RWPE1 (cell line): ENCODE results near the gene LRRN4.
"Not testable (repeated sequence)": the region's sequence is repeated elsewhere in the genome, so short reads cannot be mapped to it uniquely, and the experiment has no call there.

Experiments used
- CTCF ChIA-PET: fragments of 350-600 bp; sonication (Branson Sonifier 250); formaldehyde crosslinking; extraction: SDS; loops from one replicate; lab custom pipeline; 2021; lab: Yijun Ruan, JAX
- POLR2A ChIA-PET: fragments of 400-600 bp; formaldehyde crosslinking; extraction: SDS; loops from one replicate; lab custom pipeline; 2020; ENCODE audit warnings: antibody characterized with exemption; ENCODE audit not compliant: low non-redundant PET; lab: Yijun Ruan, JAX
- DNase-seq: peaks from one replicate; pipeline ENCODE4 v3.0.0; 2012; ENCODE audit warnings: low spot score
- H3K27ac ChIP-seq: fragments of 450-650 bp; 2 replicates; pipeline ENCODE4 v1.5.1; 2017
- TF ChIP-seq, protein P1 (sequence below): fragments of 450-650 bp; conservative IDR thresholded peaks from 2 replicates; pipeline ENCODE4 v1.5.1; 2017; ENCODE audit warnings: low read depth, mild to moderate bottlenecking

Gene LRRN4

DNA sequence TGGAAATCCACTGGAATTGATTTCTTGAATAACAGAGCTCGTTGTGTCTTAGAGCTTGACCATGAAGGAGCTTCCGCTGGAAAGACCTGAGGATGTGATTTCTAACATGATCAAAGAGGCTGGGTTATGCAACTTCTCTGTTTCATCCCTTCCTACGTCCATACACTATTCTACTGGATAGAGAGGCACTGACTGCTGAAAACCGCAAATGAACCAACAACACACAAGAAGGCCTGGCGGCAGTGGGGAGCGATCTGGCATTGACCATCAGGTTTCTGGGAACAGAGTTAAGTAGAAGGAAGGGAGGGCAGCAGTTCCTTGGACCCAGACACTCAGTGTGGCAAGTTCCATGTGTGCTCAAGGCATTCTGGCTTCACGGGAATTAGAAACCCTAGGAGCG lies 13.3 kb downstream of the LRRN4 start:
- ChIA-PET POLR2A (no interaction called here), CTCF (no interaction called here)
- no peak overlapping the region for H3K27ac ChIP-seq
- DNase-seq = no peak
- TF ChIP-seq, protein P1, sequence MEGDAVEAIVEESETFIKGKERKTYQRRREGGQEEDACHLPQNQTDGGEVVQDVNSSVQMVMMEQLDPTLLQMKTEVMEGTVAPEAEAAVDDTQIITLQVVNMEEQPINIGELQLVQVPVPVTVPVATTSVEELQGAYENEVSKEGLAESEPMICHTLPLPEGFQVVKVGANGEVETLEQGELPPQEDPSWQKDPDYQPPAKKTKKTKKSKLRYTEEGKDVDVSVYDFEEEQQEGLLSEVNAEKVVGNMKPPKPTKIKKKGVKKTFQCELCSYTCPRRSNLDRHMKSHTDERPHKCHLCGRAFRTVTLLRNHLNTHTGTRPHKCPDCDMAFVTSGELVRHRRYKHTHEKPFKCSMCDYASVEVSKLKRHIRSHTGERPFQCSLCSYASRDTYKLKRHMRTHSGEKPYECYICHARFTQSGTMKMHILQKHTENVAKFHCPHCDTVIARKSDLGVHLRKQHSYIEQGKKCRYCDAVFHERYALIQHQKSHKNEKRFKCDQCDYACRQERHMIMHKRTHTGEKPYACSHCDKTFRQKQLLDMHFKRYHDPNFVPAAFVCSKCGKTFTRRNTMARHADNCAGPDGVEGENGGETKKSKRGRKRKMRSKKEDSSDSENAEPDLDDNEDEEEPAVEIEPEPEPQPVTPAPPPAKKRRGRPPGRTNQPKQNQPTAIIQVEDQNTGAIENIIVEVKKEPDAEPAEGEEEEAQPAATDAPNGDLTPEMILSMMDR = no peak

DNA sequence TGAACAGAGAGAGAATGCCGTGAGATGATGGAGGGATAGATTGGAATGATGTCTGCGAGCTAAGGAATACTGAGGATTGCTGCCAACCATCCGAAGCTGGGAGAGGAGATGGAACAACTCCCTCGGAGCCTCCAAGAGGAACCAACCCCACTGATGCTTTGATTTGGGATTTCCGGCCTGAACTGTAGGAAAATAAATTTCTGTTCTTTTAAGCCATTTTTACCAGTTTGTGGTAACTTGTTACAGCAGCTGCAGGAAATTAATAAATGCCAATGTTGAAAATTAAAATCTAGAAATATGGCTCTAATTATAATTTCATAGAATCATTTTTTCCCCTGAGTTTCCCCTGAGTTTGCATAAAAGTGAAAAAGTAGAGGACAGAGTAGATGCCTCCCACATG lies 14.1 kb downstream of the LRRN4 start:
- POLR2A ChIA-PET = no interaction called here
- TF ChIP-seq, protein P1 = no peak
- DNase-seq = no peak
- CTCF ChIA-PET = no interaction called here
- no peak overlapping the region for H3K27ac ChIP-seq

DNA sequence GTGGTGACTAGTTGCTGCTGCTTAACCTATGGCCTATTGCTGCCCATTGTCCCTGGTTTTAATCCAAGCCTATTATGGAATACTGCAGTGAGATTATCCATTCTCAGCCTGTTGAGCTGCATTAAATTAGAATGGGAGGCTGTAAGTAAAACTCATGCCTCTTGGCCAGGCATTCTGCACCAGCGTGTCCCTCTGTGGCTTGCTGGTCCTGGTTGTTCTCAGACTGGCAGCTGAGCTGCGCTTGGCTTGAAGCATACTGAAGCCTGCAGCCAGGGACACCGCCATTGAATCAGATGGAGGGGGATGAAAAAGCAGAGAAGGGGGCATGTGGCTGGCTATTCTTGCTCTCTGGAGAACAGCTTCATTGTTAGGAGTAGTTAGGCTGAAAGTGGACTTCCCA lies 15.6 kb downstream of the LRRN4 start:
- CTCF ChIA-PET = interaction anchor here (0.5 kb wide), 1 partner anchor 901 kb away, joined by 3 read pairs; no protein-coding TSS in a partner anchor
- H3K27ac ChIP-seq = no peak overlapping the region
- POLR2A ChIA-PET = no interaction called here
- no peak for DNase-seq
- TF ChIP-seq, protein P1 = no peak

DNA sequence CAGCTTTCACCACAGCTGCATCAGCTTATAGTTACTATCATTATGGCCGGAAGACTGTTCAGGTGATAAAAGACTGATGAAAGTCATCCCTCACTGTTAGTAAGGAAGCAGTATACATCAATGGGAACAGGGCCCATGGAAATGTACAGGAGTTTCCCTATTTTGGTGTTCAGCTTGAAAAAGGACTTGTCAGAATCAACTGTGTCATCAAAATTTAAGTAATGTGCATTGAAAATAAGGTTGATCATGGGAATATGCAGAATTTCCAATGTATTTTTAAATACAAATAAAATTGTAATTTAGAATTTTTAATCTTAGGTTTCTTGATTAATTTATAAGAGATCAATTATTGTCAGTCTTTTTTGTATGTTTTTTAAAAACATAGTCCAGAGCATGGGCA lies 16.8 kb downstream of the LRRN4 start:
- no peak overlapping the region for H3K27ac ChIP-seq
- POLR2A ChIA-PET = no interaction called here
- CTCF ChIA-PET = interaction anchor here (0.6 kb wide), 1 partner anchor 447 kb away, joined by 3 read pairs; no protein-coding TSS in a partner anchor
- DNase-seq = no peak
- TF ChIP-seq, protein P1 = no peak

DNA sequence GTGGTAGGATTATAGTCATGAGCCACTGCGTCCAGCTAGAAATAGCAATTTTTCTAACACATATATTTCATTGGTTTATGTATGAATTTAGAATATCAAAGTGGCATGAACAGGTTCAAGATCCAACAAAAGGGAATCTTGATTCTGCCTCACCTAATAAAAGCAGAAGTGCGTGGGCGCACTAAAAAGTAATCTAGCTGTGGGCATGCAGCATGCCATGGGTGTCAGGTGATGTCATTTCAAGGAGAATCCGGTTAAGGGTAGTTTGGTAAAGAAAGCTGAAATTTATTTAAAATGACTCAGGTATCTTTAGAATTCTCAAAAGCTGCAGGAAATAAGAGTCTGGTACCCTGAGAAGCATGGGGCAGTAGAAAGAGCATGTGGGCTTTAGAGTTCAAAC lies 17.6 kb downstream of the LRRN4 start:
- DNase-seq = no peak
- no peak overlapping the region for H3K27ac ChIP-seq
- ChIA-PET CTCF (interaction anchor here (0.5 to 0.6 kb wide), 2 partner anchors 44 to 500 kb away, joined by 3 to 6 read pairs; no protein-coding TSS in a partner anchor), POLR2A (interaction anchor here (0.6 kb wide), 1 partner anchor 10 kb away, joined by 3 read pairs; no protein-coding TSS in a partner anchor)
- TF ChIP-seq, protein P1 = no peak

DNA sequence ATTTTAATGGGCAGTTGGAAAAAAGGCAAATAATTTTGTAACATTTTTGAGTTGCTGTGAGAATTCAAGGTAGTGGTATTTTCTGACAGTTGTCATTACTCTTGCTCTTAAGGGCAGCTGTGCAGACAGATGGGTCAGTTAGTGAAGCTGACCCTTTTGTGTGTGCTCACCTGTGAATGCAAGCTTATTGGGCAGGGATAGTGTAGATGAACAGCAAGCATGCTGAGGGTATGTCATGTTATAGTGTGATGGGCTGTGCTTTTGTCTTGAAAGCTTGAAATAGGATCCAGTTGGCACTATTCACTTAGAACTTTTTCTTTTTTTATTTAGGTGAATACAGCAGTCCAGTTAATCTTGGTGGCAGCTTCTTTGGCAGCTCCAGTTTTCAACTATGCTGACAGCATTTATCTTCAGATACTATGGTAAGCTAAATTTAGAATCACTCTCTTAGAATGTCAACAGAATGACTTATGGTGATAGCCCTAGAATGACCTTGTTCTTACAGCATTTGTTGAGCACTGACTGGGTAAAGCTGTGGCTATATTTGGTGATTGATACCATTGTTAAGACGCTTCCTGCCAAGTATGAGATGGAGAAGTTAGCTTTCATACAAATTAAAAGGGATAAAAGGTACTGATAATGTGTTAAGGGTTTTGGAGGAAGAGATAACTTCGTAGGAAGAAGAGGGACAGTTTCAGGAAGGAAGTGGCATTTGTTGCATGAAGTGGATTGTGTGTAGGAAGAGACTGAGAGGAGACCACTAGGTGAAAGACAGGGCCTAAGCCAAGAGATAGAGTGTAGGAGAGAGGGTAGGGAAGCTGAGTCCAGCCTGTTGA lies 19.5 kb downstream of the LRRN4 start:
- ChIA-PET CTCF (interaction anchor here (0.5 to 0.8 kb wide), 2 partner anchors 22 to 538 kb away, joined by 3 read pairs; no protein-coding TSS in a partner anchor), POLR2A (no interaction called here)
- TF ChIP-seq, protein P1 = no peak
- DNase-seq = no peak
- H3K27ac ChIP-seq = no peak overlapping the region

DNA sequence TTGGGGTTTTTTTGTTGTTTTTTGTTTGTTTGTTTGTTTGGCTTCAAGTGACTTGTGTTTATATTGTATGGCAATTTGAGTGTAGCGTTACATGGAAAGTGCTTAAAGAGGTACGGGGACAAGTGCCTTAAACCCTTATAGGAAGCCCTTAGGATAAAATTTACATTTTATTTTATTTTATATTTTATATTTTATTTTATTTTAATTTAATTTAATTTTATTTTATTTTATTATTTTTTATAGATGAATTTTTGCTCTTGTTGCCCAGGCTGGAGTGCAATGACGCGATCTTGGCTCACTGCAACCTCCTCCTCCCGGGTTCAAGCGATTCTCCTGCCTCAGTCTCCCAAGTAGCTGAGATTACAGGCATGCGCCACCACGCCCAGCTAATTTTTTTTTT lies 21.0 kb downstream of the LRRN4 start:
- H3K27ac ChIP-seq, DNase-seq, CTCF ChIA-PET, POLR2A ChIA-PET: not testable (repeated sequence)
